Trophoblast cell (in vitro differentiated cells and primary cell): ENCODE data around the gene CISD3.

Experiments
- DNase-seq, 2 donors: peaks; one replicate each; pipeline ENCODE4 v3.0.0-alpha.2; 2016
- H2AFZ ChIP-seq: 2 replicates; pipeline ENCODE4 v1.6.1; 2013; ENCODE audit warnings: low read length, moderate library complexity, mild to moderate bottlenecking; ENCODE audit not compliant: insufficient read depth, poor library complexity
- H2AK5ac ChIP-seq: 2 replicates; pipeline ENCODE4 v1.6.1; 2013; ENCODE audit warnings: mild to moderate bottlenecking, low read length
- H2BK120ac ChIP-seq: 2 replicates; pipeline ENCODE4 v1.6.1; 2013; ENCODE audit warnings: low read length, mild to moderate bottlenecking, moderate library complexity; ENCODE audit not compliant: insufficient read depth, poor library complexity
- H2BK12ac ChIP-seq: 2 replicates; pipeline ENCODE4 v1.6.1; 2013; ENCODE audit warnings: mild to moderate bottlenecking, low read length, moderate library complexity
- H2BK5ac ChIP-seq: 2 replicates; pipeline ENCODE4 v1.6.1; 2013; ENCODE audit warnings: low read length, low read depth, moderate library complexity, mild to moderate bottlenecking; ENCODE audit not compliant: poor library complexity
- H3K14ac ChIP-seq: 2 replicates; pipeline ENCODE4 v1.6.1; 2013; ENCODE audit warnings: mild to moderate bottlenecking, low read length
- H3K18ac ChIP-seq: 2 replicates; pipeline ENCODE4 v1.6.1; 2013; ENCODE audit warnings: mild to moderate bottlenecking, low read length
- H3K23ac ChIP-seq: 2 replicates; pipeline ENCODE4 v1.6.1; 2013; ENCODE audit warnings: low read length
- H3K27ac ChIP-seq: 2 replicates; pipeline ENCODE4 v1.5.1; 2013; ENCODE audit warnings: low read depth, mild to moderate bottlenecking, inconsistent platforms, low read length, moderate library complexity
- H3K27me3 ChIP-seq: 2 replicates; pipeline ENCODE4 v1.6.1; 2013; ENCODE audit warnings: inconsistent platforms, mild to moderate bottlenecking, low read length, moderate library complexity; ENCODE audit not compliant: insufficient read depth
- H3K36me3 ChIP-seq, 2 experiments: 1 replicate in 1 of 2; 2 replicates in 1 of 2; pipeline ENCODE4 v1.6.1; 2013; ENCODE audit warnings: low read length in 2 of 2, mild to moderate bottlenecking in 2 of 2, moderate library complexity in 1 of 2; ENCODE audit not compliant: insufficient read depth in 2 of 2, control insufficient read depth in 1 of 2
- H3K4ac ChIP-seq: 2 replicates; pipeline ENCODE4 v1.6.1; 2013; ENCODE audit warnings: low read depth, mild to moderate bottlenecking, low read length, moderate library complexity
- H3K4me1 ChIP-seq, 2 experiments: 1 replicate in 1 of 2; 2 replicates in 1 of 2; pipeline ENCODE4 v1.6.1; 2013; ENCODE audit warnings: low read length in 2 of 2, mild to moderate bottlenecking in 2 of 2, moderate library complexity in 1 of 2; ENCODE audit not compliant: insufficient read depth in 2 of 2, control insufficient read depth in 1 of 2
- H3K4me2 ChIP-seq: 2 replicates; pipeline ENCODE4 v1.6.1; 2013; ENCODE audit warnings: inconsistent platforms, mild to moderate bottlenecking, low read length, moderate library complexity
- H3K4me3 ChIP-seq: 2 replicates; pipeline ENCODE4 v1.5.1; 2013; ENCODE audit warnings: mild to moderate bottlenecking, low read depth, low read length, inconsistent platforms
- H3K79me1 ChIP-seq: one replicate; pipeline ENCODE4 v1.6.1; 2013; ENCODE audit warnings: low read length
- H3K79me2 ChIP-seq: 2 replicates; pipeline ENCODE4 v1.6.1; 2013; ENCODE audit warnings: low read length, mild to moderate bottlenecking; ENCODE audit not compliant: control insufficient read depth, insufficient read depth, poor library complexity
- H3K9ac ChIP-seq: 2 replicates; pipeline ENCODE4 v1.6.1; 2013; ENCODE audit warnings: mild to moderate bottlenecking, low read length
- H3K9me3 ChIP-seq: 2 replicates; pipeline ENCODE4 v1.6.1; 2013; ENCODE audit warnings: low read depth, mild to moderate bottlenecking, control low read depth, inconsistent platforms, low read length; ENCODE audit not compliant: insufficient read depth
- H4K12ac ChIP-seq: 2 replicates; pipeline ENCODE4 v1.6.1; 2013; ENCODE audit warnings: low read depth, mild to moderate bottlenecking, low read length, moderate library complexity
- H4K8ac ChIP-seq: 2 replicates; pipeline ENCODE4 v1.6.1; 2013; ENCODE audit warnings: low read depth, mild to moderate bottlenecking, low read length, moderate library complexity
- H4K91ac ChIP-seq: one replicate; pipeline ENCODE4 v1.6.1; 2013; ENCODE audit warnings: low read depth, mild to moderate bottlenecking, low read length, moderate library complexity
- WGBS: extraction: QIAGEN DNeasy Blood & Tissue Kit; methylation state at CpG from one replicate; pipeline ENCODE4 v1.1.7; 2013; ENCODE audit warnings: missing lambda C conversion rate; ENCODE audit not compliant: insufficient read length, insufficient coverage; ENCODE audit errors: extremely low coverage; 5-methylcytosine and 5-hydroxymethylcytosine counted together

CISD3 gene

GRCh38 chr17:38717139-38717745 is 12.9 kb upstream of the CISD3 start:
- Histone ChIP-seq H3K4me1 (peaks cover 8 to 12% of the 10 kb centered on the region in 2 experiments), H4K91ac (no peak overlapping the region), H3K9me3 (peaks cover 2% of the 10 kb centered on the region), H2BK5ac (no peak overlapping the region), H3K79me1 (peaks cover 3% of the 10 kb centered on the region), H3K4me3 (no peak overlapping the region), H3K23ac (no peak overlapping the region), H3K79me2 (no peaks in the 10 kb centered on the region), H3K4me2 (no peak overlapping the region), H3K14ac (no peak overlapping the region), H3K4ac (no peak overlapping the region), H3K27ac (no peak overlapping the region), H4K12ac (no peak overlapping the region), H2AFZ (no peak overlapping the region), H2AK5ac (no peak overlapping the region), H3K18ac (no peak overlapping the region), H3K27me3 (no peaks in the 10 kb centered on the region), H2BK12ac (no peak overlapping the region), H3K9ac (no peak overlapping the region), H3K36me3 (peaks cover 40 to 42% of the 10 kb centered on the region in 2 experiments), H2BK120ac (no peak overlapping the region), H4K8ac (no peak overlapping the region)
- no peak for DNase-seq
- no CpG with 5 or more reads among the region's 12 CpGs for WGBS

- Histone ChIP-seq H3K9ac (no peak overlapping the region), H3K4me3 (no peak overlapping the region), H3K14ac (peak overlapping the region; percentile 49), H3K79me2 (no peaks in the 10 kb centered on the region), H3K27me3 (no peaks in the 10 kb centered on the region), H4K8ac (peak overlapping the region; percentile 79), H3K27ac (peak overlapping the region; percentile 21), H3K9me3 (peaks cover 1% of the 10 kb centered on the region), H3K4me1 (peaks cover 8 to 12% of the 10 kb centered on the region in 2 experiments), H3K23ac (no peak overlapping the region), H3K18ac (no peak overlapping the region), H2AK5ac (peak overlapping the region; percentile 12), H2AFZ (no peak overlapping the region), H3K4ac (no peak overlapping the region), H2BK12ac (no peak overlapping the region), H3K36me3 (peaks cover 26 to 38% of the 10 kb centered on the region in 2 experiments), H3K4me2 (peak overlapping the region; percentile 66), H4K12ac (peak overlapping the region; percentile 2), H2BK120ac (no peak overlapping the region), H2BK5ac (peak overlapping the region; percentile 43), H3K79me1 (peaks cover 3% of the 10 kb centered on the region), H4K91ac (peak overlapping the region; percentile 45)
- no CpG with 5 or more reads among the region's 29 CpGs for WGBS
- no peak for DNase-seq
Observed at GRCh38 chr17:38719289-38719942, 10.7 kb upstream of the CISD3 start.

- peak overlapping the region; percentile 66 for H3K4me2 ChIP-seq
- peak overlapping the region; percentile 12 for H2AK5ac ChIP-seq
- DNase-seq: no peak
Observed at GRCh38 chr17:38719943-38720641, 10.0 kb upstream of the CISD3 start.

GRCh38 chr17:38720941-38721340 is 9.2 kb upstream of the CISD3 start:
- Histone ChIP-seq H2BK5ac (no peak overlapping the region), H3K23ac (no peak overlapping the region), H3K79me2 (no peaks in the 10 kb centered on the region), H2BK12ac (no peak overlapping the region), H3K27ac (no peak overlapping the region), H2AFZ (no peak overlapping the region), H4K8ac (no peak overlapping the region), H3K27me3 (no peaks in the 10 kb centered on the region), H3K79me1 (peaks cover 3% of the 10 kb centered on the region), H3K14ac (no peak overlapping the region), H4K91ac (no peak overlapping the region), H3K4me3 (no peak overlapping the region), H3K36me3 (peaks cover 26 to 40% of the 10 kb centered on the region in 2 experiments), H2AK5ac (no peak overlapping the region), H4K12ac (no peak overlapping the region), H3K4me1 (peaks cover 8 to 12% of the 10 kb centered on the region in 2 experiments), H3K4ac (no peak overlapping the region), H3K9ac (no peak overlapping the region), H3K4me2 (no peak overlapping the region), H3K9me3 (peaks cover 1% of the 10 kb centered on the region), H2BK120ac (no peak overlapping the region), H3K18ac (no peak overlapping the region)
- no CpG with 5 or more reads among the region's 6 CpGs for WGBS
- DNase-seq: no peak

More at GRCh38 chr17:38719943-38720641, 10.0 kb upstream of the CISD3 start:
- Histone ChIP-seq H2BK12ac (peak overlapping the region; percentile 8), H3K79me2 (no peaks in the 10 kb centered on the region), H3K36me3 (peaks cover 31 to 43% of the 10 kb centered on the region in 2 experiments), H3K4ac (no peak overlapping the region), H3K27ac (no peak overlapping the region), H3K27me3 (no peaks in the 10 kb centered on the region), H4K8ac (peak overlapping the region; percentile 79), H2BK120ac (no peak overlapping the region), H3K79me1 (peaks cover 3% of the 10 kb centered on the region), H3K4me3 (no peak overlapping the region), H4K91ac (peak overlapping the region; percentile 45), H4K12ac (no peak overlapping the region), H2BK5ac (no peak overlapping the region), H3K4me1 (peaks cover 8 to 12% of the 10 kb centered on the region in 2 experiments), H3K14ac (no peak overlapping the region), H3K9ac (no peak overlapping the region), H3K18ac (no peak overlapping the region), H2AFZ (no peak overlapping the region), H3K23ac (no peak overlapping the region), H3K9me3 (peaks cover 1% of the 10 kb centered on the region)
- no CpG with 5 or more reads among the region's 39 CpGs for WGBS
